Measurements from ENCODE around the gene KCNH5.

KCNH5 gene

DNA sequence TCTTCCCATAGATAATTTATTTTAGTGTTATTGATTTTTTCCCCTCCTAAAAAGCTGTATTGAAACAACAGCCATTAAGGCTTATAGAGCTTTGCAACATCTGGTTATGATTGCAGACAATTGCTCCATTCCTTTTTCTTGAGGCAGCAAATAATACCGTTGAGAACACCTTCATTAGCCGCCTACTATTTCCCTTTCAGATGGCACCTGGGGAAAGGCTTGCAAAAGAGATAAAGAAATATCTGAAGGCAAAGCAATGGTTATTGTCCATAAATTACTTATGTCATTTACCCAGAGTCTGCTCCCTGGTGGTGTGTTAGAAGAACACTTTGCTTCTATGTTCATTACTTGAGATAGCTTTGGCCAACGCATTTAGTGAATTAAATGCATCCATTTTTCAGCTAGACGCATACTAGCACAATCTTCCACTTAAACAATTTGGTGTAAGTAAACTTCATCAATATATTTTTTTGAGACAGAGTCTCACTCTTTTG lies 377.8 kb downstream of the KCNH5 start:
- H3K4me3 ChIP-seq (ENCODE audit: control insufficient read depth, low read depth, low read length): no peak overlapping the region
- no peak for DNase-seq (ENCODE audit: low read depth)
- TF ChIP-seq, protein P1, sequence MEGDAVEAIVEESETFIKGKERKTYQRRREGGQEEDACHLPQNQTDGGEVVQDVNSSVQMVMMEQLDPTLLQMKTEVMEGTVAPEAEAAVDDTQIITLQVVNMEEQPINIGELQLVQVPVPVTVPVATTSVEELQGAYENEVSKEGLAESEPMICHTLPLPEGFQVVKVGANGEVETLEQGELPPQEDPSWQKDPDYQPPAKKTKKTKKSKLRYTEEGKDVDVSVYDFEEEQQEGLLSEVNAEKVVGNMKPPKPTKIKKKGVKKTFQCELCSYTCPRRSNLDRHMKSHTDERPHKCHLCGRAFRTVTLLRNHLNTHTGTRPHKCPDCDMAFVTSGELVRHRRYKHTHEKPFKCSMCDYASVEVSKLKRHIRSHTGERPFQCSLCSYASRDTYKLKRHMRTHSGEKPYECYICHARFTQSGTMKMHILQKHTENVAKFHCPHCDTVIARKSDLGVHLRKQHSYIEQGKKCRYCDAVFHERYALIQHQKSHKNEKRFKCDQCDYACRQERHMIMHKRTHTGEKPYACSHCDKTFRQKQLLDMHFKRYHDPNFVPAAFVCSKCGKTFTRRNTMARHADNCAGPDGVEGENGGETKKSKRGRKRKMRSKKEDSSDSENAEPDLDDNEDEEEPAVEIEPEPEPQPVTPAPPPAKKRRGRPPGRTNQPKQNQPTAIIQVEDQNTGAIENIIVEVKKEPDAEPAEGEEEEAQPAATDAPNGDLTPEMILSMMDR (conservative IDR thresholded peaks at IDR 0.05; ENCODE audit: control insufficient read depth, insufficient read depth, low read depth, low read length): no peak

- TF ChIP-seq, protein P1 (conservative IDR thresholded peaks at IDR 0.05; ENCODE audit: control insufficient read depth, insufficient read depth, low read depth, low read length): no peak
- DNase-seq (ENCODE audit: low read depth): no peak
- no peak overlapping the region for H3K4me3 ChIP-seq (ENCODE audit: control insufficient read depth, low read depth, low read length)
These were observed 380.0 kb downstream of the KCNH5 start for GRCh38 chr14:62665286-62665685.

GRCh38 chr14:62663456-62663821 lies 381.8 kb downstream of the KCNH5 start:
- no peak overlapping the region for H3K4me3 ChIP-seq (ENCODE audit: control insufficient read depth, low read depth, low read length)
- DNase-seq (ENCODE audit: low read depth): no peak
- TF ChIP-seq, protein P1 (conservative IDR thresholded peaks at IDR 0.05; ENCODE audit: control insufficient read depth, insufficient read depth, low read depth, low read length): no peak

GRCh38 chr14:62662811-62663455 lies 382.3 kb downstream of the KCNH5 start:
- no peak for DNase-seq (ENCODE audit: low read depth)
- TF ChIP-seq, protein P1 (conservative IDR thresholded peaks at IDR 0.05; ENCODE audit: control insufficient read depth, insufficient read depth, low read depth, low read length): no peak
- no peak overlapping the region for H3K4me3 ChIP-seq (ENCODE audit: control insufficient read depth, low read depth, low read length)

GRCh38 chr14:62661818-62662217 lies 383.4 kb downstream of the KCNH5 start:
- DNase-seq (ENCODE audit: low read depth): peak; percentile 2
- TF ChIP-seq, protein P1 (conservative IDR thresholded peaks at IDR 0.05; ENCODE audit: control insufficient read depth, insufficient read depth, low read depth, low read length): no peak
- no peak overlapping the region for H3K4me3 ChIP-seq (ENCODE audit: control insufficient read depth, low read depth, low read length)

DNA sequence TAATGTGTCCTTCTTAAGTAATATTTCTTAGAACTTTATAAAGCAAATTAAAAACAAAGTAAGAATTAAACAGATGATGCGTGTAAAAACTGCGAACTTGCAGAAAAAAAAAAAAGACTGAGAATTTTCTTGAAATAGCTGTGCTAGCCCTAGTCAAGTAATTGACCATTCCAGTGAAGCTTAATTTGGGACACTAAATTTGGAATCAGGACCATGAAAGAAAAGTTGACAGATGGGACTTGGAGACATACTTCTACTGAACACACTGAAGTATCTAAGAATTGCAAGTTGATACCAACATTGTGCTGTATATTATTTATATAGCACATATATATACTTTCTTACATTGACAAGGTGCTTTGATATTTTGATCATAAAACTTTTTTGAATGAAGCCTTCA lies 386.6 kb downstream of the KCNH5 start:
- no peak for DNase-seq (ENCODE audit: low read depth)
- no peak overlapping the region for H3K4me3 ChIP-seq (ENCODE audit: control insufficient read depth, low read depth, low read length)
- TF ChIP-seq, protein P1 (conservative IDR thresholded peaks at IDR 0.05; ENCODE audit: control insufficient read depth, insufficient read depth, low read depth, low read length): no peak
